Suppressor macrophage treated with lipopolysaccharide for 1 hour (primary cell): Measurements from ENCODE around the gene SCGB3A1.

Experiments
- DNase-seq, 3 donors: peaks; one replicate each; pipeline ENCODE4 v3.0.0-alpha.2; 2020 to 2022

SCGB3A1 gene

DNA sequence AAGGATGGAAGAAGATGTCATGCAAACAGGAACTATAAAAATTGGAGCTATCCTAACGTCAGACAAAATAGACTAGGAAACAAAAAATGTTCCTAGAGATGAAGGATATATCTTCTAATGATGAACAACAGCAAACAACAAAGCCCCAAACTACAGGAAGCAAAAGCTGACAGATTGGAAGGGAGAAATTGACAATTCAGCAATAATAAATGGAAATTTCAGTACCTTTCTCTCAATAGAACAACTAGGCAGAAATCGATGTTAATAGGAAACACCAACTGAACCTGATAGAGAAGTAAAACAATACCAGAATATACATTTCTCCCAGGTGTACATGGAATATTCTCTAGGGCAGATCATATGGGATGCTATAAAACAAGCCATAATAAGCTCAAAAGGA is 7.6 kb downstream of the SCGB3A1 start:
- no peak for DNase-seq

DNA sequence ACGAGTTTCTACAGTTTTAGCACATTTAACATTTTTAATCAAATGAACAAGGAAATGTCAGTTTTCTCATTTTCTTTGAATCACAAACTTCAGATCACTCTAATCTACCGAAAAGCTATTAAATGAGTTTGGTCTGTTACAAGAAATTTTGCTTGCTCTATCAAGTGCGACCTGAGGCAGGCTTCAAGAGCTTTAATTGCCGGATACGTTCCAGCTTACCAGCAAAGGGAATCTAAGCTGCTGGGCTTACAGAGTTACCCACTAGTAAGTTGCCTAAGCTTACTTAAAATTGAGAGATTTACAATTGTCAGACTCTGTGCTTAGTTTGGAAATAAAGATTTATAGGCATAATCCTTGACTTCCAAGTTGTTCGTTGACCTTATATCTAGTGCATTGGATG is 10.6 kb downstream of the SCGB3A1 start:
- DNase-seq: no peak

DNA sequence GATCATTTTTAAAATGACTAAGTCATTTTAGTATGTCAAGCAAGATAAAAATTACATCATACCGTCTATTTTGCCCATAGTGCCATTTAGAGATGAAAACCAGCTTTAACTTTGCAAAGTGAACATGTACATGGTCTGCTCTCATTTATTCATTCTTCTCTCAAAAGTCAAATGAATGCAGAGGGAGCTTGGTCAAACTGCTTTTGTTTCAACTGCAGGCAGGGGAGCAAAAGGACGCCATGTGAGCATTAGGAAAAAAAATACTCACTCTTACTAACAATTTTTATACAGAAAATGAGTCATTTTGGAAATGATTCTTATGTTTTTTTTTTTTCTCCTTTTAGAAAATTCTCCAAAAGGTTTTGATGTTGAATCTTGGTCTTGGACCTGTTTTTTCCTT is 15.7 kb downstream of the SCGB3A1 start:
- DNase-seq: no peak

DNA sequence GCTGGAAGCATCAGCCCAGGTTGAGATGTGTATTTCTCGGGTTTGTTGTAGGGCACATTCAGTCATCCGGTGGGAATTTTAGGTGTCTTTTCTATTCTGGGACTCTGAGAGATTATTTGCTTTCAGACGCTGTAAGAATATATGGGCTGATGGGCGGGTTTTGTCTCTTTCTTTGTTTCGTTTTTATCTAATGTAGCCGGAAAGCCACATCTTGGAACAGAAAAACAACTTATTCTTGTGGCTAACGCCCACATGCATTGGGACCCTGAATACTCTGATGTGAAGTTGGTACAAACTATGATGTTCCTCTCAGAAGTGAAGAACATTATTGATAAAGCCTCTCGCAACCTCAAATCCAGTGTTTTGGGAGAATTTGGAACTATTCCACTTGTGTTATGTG is 22.4 kb downstream of the SCGB3A1 start:
- DNase-seq: no peak

DNA sequence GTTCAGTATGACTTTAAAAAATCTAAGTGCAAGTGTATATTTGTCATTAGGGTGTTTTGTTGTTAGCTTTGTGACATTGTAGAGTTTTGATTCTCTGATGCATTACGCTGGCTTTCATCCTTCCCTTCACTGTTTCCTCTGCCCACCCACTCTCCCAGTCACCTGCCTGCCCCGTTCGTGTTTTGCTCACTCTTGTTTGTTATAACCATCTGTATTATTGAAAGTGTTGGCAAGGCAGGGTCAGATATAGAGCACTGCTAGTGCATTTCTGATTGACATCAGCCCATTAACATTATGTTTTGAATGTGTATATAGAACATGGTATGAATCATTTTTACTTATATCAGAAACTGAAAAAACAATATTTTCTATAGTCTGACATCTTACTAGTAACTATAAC is 27.3 kb downstream of the SCGB3A1 start:
- DNase-seq: no peak

DNA sequence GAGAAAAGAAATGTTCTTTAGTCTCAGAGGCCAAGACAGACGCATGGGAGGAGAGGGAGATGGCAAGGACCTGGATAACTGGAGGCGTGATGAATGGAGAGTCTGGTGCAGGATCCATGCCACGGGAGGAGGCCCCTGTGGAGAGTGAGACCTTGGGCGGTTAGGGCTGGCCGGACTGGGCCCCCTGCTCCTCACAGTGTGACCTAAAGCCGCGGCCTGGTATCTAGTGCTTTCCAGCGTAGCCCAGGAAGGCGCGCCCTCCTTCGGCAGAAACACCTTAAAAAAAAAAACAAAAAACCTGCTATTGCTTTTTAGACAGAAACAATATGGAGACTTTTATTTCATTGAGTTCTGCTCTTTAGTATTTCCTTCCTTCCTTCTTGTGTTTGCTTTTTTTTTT is 33.1 kb downstream of the SCGB3A1 start:
- DNase-seq: no peak

DNA sequence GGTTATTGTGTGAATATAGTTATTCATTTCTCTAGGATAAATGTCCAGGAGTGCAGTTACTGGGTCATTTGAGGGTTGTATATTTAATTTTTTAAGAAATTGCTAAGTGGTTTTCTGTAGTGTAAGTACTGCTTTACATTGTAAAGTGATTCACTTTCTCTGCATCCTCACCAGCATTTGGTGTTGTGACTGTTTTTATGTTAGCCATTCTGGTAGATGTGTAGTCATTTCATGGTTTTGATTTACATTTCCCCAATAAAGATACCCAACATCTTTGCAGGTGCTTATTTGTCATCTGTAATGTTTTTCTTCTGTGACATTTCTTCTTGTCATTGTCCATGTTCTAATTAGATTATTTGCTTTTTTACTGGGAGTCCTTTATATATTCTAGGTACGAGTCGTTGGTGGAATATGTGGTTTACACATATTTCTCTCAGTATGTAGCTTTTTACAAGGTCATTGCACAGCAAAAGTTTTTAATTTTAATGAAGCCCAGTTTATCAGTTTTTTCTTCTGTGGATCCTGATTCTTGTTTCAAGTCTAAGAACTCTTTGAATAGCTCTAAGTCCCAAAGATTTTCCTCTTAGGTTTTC is 34.0 kb downstream of the SCGB3A1 start:
- DNase-seq: no peak

DNA sequence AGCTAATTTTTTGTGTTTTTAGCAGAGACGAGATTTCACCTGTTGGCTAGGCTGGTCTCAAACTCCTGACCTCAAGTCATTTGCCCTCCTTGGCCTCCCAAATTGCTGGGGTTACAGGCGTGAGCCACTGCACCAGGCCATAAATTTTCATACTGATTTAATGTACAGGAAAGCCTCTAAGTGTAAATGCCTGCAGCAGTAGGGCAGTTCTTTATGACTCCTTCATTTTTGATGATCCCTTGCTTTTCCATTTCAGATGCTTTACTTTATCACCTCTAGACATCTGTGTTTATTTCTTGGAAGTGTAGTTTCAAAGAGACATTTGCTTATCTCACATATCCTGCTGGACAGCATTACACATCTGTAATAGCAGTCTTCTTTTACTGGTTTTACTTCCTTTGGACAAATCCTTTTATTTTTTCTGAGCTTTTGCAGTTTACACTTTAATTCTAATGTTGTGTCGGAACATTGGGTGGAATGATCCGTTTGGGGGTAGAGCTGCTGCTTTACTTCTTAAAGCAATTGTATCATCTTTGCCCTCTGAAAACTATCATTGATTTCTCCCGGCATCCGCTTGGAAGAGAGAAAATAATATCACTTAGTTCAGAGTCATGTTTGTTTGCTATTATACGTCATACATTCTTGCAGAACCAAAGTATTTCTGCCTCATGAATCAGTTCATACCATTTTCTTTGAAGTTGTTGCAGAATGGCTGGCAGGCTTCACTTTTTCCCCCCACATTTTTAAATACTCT is 36.0 kb downstream of the SCGB3A1 start:
- DNase-seq: no peak

DNA sequence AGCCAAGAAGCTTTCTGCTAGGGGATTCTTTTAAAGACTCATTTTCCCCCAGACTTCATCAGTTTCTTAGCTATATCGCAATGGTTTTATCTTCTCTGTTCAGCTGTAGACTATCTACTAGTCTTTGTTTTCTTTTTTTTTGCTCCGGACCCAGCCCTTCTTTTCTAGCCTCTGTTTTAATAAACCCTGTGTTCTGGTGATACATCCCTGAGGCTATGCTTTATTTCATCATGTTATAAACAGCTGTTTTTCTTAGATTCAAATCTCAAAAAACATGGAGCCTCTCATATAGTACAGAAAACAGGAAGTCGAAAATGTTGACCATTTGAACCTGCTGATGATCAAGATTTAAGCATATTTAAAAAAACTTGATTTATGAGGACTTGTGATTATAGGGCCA is 37.8 kb downstream of the SCGB3A1 start:
- DNase-seq: no peak

DNA sequence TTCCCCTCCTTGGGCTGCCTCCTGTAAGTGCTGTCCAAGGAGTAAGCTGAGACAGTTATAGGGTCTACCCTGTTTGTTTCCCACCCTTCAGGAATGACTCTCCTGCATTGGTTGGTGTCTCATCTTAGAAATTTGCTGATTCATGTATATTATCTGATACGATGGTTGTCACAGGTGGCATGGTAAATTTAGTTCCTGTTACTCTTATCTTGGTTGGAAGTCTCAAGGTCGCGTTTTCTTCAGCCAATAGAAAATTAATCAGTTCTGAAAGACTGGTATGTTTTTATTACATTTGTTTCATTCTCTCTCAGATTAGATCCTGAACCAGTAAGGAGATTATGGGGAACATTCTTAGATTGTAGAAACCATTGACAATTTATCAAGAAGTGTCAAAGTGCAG is 42.7 kb downstream of the SCGB3A1 start:
- DNase-seq: no peak

DNA sequence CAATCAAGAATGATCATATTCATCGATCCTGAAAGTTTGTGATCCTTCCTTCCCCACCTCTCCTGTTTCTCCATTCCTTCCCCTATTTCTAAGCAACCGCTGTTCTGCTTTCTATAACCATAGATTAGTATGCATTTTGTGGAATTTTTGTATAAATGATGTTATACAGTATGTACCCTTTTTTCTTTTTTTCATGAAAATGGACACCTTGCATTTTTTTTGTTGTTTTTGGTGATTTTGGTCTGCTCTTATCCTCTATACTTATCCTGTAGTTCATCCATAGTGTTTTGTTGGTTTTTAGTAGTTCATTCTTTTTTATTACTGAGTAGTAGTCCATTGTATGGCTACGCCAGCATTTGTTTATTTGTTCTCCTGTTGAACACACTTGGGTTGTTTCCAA is 46.1 kb downstream of the SCGB3A1 start:
- DNase-seq: no peak

DNA sequence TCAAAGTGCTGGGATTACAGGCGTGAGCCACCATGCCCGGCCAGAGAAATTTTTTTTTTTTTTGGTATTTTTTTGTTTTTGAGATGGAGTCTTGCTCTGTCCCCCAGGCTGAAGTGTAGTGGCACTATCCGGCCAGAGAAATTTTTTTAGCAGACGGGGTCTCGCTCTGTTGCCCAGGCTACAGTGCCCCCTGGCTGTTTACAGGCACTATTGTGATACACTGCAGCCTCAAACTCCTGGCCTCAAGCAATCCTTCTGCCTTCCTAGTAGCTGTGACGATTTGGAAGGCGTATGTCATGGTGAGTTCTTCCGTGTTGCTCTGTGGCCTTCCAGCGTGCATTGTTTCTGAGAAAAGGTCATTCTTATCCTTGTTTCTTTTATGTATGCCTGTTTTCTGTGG is 49.6 kb downstream of the SCGB3A1 start:
- no peak for DNase-seq
